GM12872 (cell line): ENCODE data around the gene ILKAP.
A peak's percentile ranks its signal among the peaks of the same experiment; 100 is the strongest.

Source experiments
- TF ChIP-seq, protein P1 (sequence below): IDR thresholded peaks from 3 replicates; pipeline ENCODE4 v1.5.1; 2011; ENCODE audit warnings: low read depth, mild to moderate bottlenecking, low read length, moderate library complexity; ENCODE audit not compliant: insufficient read depth

ILKAP gene

DNA sequence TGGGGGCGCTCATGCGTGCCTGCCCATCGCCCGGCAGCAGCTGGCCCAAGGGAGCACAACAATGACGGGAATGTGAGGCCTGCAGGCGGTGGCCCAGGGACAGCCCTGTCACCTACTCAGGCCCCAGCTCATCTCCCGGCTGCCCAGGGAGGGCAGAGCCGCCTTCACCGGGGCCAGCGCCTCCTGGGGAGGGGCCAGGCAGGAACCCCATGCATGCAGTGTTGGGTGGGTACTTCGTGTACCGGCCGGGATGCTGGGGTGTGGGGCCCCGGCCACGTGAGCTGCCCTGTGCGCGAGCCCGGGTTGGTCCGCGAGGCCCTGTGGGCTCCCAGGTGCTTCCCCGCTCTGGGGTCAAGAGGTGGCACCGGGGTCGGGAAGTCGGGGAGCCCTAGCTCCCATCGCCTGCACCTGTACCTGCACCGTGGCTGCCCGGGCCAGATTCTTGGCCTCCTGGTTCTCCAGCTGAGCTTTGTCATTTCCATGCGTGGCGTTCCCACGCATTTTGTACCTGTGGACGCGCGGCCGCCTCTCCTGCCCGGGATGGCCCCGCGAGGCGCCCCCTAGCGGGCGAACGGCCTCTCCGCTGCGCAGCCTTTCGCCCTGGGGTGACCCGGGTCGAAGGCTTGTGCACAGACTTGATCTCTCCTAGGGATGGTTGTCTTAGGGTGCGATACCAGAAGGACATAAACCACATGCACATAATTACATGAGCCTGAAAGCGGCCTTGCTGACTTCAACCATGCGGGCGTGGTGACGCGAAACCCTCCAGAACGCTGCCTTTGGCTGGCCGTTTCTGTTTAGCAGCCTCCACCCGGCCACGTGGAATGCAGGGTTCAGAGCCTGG, 64.1 kb downstream of the ILKAP start:
- TF ChIP-seq, protein P1, sequence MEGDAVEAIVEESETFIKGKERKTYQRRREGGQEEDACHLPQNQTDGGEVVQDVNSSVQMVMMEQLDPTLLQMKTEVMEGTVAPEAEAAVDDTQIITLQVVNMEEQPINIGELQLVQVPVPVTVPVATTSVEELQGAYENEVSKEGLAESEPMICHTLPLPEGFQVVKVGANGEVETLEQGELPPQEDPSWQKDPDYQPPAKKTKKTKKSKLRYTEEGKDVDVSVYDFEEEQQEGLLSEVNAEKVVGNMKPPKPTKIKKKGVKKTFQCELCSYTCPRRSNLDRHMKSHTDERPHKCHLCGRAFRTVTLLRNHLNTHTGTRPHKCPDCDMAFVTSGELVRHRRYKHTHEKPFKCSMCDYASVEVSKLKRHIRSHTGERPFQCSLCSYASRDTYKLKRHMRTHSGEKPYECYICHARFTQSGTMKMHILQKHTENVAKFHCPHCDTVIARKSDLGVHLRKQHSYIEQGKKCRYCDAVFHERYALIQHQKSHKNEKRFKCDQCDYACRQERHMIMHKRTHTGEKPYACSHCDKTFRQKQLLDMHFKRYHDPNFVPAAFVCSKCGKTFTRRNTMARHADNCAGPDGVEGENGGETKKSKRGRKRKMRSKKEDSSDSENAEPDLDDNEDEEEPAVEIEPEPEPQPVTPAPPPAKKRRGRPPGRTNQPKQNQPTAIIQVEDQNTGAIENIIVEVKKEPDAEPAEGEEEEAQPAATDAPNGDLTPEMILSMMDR, result peak; percentile 86

DNA sequence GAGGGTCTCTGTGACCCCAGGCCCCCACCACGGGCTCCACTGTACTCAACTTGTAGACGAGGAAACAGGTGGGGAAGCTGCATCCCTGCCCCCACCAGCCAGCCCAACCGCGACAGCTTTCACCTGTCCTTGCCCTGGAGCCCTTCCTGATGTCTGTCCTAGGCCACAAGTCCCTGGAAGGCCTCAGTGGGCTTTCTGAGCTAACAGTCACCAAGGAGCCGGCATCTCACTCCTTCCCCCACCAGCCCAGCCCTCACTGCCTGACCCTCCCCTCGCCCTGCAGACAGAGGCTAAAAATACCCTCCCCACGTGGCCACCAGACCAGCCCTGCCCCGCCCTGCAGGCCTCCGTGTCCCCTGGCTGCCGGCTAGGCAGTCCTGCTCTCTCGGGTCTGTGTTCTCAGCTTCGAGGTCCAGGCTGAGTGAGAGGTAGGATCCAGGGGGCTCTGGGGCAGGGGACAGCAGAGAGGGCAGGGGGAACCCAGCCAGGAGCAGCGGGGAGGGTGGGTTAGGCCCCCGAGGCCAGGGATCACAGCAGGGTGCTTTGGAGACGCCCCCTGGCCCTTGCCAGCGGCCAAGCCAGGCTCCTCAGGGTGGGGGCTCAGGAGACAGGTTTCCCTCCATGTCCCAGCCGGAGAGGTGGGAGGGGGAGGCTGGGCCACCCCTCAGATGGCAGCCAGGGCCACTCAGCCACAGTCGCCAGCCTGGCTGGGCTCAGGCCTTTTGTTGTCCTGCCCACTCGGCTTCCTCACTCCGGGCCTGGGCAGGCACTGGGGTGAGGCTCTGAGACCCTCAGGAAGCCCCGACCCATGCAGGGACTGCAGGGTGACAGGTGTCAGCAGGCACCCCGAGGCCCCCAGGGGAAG, 64.9 kb downstream of the ILKAP start, which contains the start of gene KLHL30:
KLHL30 (plus strand) TSS at position 338 of the 865 bp plus-strand sequence. CDS start 2,087 bp downstream, outside the sequence.
- TF ChIP-seq, protein P1, result no peak

DNA sequence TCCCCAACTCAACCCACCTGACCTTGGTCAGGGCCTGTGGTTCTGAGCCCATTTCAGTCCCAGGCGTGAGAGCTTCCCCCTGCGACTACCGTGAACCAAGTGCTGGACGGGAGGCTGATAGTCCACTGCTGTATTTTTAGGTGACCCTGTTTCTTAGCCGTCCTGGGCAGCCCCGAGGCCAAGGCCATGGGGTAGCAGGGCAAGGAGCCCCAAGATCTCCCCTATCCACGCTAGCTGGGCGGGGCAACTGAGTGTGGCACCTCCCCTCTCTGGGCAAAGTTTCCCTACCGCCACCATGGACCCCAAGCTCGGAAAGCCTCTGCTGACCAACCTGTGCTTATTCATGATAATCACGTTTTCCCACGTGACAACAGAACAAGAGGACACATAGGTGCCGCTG, 65.6 kb downstream of the ILKAP start:
- TF ChIP-seq, protein P1, result no peak

DNA sequence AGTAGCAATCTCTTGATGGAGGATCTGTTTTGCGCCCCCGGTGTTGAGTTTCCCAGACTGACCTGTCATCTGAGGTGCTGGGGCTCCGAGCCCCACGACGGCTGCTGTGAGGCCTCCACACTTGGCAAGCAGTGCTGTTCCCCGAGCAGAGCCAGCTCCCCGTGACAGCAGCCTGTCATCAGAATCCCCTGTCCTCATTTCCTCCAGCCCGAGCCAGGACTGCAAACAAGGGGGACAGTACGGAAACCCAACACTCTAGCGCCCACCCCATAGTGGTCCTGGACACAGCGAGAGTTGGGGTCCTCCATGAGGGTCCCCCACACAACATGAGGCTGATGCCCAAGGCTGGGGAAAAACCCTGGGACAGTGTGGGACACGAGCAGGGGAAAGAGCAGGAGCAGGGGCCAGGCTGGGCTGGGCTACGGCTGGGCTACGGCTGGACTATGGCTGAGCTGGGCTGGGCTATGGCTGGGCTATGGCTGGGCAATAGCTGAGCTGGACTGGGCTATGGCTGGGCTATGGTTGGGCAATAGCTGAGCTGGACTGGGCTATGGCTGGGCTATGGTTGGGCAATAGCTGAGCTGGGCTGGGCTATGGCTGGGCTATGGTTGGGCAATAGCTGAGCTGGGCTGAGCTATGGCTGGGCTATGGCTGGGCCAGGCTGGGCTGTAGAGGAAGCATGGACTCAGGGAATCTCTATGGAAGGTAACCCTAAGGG, 66.5 kb downstream of the ILKAP start:
- TF ChIP-seq, protein P1, result no peak

DNA sequence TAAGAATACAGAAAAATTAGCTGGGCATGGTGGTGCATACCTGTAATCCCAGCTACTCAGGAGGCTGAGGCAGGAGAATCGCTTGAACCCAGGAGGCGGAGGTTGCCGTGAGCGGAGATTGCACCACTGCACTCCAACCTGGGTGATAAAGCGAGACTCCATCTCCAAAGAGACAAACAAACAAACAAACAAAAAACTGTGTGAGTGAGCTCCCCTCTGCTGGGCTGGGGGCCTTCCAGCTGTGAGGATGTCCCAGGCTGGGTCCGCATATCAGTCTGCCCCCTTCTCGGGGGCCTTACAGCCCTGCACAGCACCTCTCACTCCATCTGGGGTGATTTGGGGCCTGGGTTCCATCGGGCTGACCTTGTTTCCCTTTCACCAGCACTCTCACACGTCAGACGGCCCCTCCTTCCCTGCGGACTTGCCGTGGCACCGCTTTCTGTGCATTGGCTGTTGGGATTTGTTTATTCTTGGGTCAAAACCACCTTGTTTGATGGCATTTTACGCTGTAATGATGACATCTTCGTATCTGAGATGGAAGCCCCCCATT, 67.8 kb downstream of the ILKAP start:
- TF ChIP-seq, protein P1, result no peak

DNA sequence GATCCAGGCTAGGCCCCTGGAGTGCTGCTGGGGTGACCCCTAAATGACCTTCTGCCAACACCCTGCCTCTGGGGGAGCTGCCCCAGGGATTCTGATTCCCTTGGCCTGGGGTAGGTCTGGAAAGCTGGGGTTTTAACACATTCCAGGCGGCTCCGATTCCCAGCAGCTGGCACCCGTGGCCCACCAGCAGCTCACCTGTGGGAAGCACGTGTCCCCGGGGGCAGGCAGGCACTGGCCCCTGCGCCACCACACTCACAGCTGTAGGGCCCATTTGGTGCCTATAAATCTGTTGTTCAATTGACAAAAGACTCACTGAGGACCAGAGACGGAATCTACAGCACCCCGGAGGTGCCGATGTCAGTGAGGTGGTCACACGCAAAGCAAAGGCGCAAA, 69.1 kb downstream of the ILKAP start:
- TF ChIP-seq, protein P1, result no peak
